ENCODE measurements around the gene CCDC171. TPM values are rescaled to one million over a fixed set of nuclear protein-coding genes. Genes with fewer than 3 reads are reported as not detected.

Gene CCDC171
- total RNA-seq, 2 donors from 2014 or later: 4.3 to 6.4 TPM

DNA sequence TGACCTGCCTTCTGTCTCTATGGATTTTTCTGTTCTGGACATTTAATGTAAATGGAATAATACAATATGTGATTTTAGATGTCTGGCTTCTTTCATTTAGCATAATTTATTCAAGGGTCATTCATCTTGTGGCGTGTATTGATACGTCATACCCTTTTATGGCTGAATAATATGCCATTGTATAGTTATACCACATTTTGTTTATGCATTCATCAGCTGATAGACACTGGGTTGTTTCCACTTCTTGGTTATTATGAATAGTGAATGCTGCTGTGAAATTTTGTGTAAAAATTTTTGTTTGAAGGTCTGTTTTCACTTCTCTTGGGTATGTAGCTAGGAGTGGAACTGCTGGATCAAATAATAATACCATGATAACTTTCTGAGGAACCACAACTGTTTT lies 298.9 kb downstream of the CCDC171 start:
- ATAC-seq (ENCODE audit: insufficient number of reproducible peaks, low FRiP score, low read depth) (no peak), DNase-seq (ENCODE audit: low spot score) (no peak)
- Histone ChIP-seq H3K27me3 (replicated peaks; ENCODE audit: insufficient read depth) (no peaks in the 10 kb centered on the region), H3K4me3 (no peak overlapping the region), H3K27ac (no peak overlapping the region), H3K9me3 (no peaks in the 10 kb centered on the region), H3K4me1 (ENCODE audit: control insufficient read depth in 1 of 2, low read depth in 2 of 2) (no peaks in the 10 kb centered on the region), H3K36me3 (no peaks in the 10 kb centered on the region)
- TF ChIP-seq, protein P1, sequence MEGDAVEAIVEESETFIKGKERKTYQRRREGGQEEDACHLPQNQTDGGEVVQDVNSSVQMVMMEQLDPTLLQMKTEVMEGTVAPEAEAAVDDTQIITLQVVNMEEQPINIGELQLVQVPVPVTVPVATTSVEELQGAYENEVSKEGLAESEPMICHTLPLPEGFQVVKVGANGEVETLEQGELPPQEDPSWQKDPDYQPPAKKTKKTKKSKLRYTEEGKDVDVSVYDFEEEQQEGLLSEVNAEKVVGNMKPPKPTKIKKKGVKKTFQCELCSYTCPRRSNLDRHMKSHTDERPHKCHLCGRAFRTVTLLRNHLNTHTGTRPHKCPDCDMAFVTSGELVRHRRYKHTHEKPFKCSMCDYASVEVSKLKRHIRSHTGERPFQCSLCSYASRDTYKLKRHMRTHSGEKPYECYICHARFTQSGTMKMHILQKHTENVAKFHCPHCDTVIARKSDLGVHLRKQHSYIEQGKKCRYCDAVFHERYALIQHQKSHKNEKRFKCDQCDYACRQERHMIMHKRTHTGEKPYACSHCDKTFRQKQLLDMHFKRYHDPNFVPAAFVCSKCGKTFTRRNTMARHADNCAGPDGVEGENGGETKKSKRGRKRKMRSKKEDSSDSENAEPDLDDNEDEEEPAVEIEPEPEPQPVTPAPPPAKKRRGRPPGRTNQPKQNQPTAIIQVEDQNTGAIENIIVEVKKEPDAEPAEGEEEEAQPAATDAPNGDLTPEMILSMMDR (IDR thresholded peaks at IDR 0.05): no peak

DNA sequence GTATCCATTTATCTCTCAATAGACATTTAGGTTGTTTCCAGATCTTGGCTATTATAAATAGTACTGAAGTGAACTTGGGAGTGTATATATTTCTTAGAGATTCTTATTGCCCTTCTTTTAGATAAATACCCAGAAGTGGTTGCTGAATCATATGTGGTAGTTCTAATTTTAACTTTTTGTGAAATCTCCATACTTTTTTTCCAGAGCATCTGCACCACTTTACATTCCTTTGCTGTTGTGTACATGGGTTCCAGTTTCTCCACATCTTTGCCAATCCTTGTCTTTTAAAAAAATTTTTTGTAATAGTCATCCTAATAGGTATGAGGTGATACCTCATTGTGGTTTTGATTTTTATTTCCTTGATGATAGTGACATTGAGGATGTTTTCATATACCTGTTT lies 303.7 kb downstream of the CCDC171 start:
- Histone ChIP-seq H3K27me3 (replicated peaks; ENCODE audit: insufficient read depth) (no peaks in the 10 kb centered on the region), H3K36me3 (no peaks in the 10 kb centered on the region), H3K27ac (no peak overlapping the region), H3K4me1 (ENCODE audit: control insufficient read depth in 1 of 2, low read depth in 2 of 2) (no peaks in the 10 kb centered on the region), H3K9me3 (no peaks in the 10 kb centered on the region), H3K4me3 (no peak overlapping the region)
- ATAC-seq (ENCODE audit: insufficient number of reproducible peaks, low FRiP score, low read depth): no peak
- TF ChIP-seq, protein P1 (IDR thresholded peaks at IDR 0.05): no peak
- no peak for DNase-seq (ENCODE audit: low spot score)

DNA sequence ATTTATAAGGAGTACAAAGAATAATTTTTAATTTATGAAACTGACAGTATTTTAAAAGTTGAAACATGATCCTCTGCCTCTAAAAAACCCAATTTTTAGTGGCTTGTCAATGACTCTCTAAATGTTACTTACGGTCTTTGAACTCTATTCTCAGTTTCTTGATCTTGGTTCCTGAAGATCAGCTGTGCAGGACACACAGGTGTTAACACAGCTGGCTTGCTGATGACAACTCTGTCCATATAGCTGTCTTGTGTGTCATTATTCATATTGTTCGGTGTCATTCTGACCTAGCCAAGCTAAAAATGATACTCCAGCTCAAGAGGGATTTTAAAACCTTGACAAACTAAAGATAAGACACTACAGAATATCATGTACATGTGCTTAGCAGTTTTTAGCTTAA lies 314.5 kb downstream of the CCDC171 start:
- H3K36me3 ChIP-seq: no peaks in the 10 kb centered on the region
- no peak overlapping the region for H3K27ac ChIP-seq
- TF ChIP-seq, protein P1 (IDR thresholded peaks at IDR 0.05): no peak
- no peak for ATAC-seq (ENCODE audit: insufficient number of reproducible peaks, low FRiP score, low read depth)
- no peaks in the 10 kb centered on the region for H3K9me3 ChIP-seq
- H3K27me3 ChIP-seq (replicated peaks; ENCODE audit: insufficient read depth): no peaks in the 10 kb centered on the region
- H3K4me3 ChIP-seq: no peak overlapping the region
- H3K4me1 ChIP-seq (ENCODE audit: control insufficient read depth in 1 of 2, low read depth in 2 of 2): no peaks in the 10 kb centered on the region
- no peak for DNase-seq (ENCODE audit: low spot score)

DNA sequence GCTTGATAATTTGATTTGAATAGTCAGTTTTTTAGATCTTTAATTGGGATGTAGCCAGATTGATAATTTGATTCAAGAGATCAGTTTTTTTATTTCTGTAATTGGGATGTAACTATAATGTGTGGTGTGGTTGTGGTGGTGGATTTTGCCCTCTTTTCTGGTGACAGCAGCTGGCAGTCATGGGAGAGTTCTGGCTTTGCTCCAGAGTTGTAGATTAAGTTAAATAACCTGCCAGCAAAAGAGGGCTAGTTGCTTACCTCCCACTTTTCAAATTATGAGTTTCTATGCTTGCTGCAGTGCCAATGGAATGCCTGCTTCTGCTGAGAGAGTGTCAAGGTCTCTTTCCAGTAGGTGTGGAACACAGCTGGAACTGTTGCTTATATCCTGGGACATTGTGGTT lies 315.1 kb downstream of the CCDC171 start:
- Histone ChIP-seq H3K4me1 (ENCODE audit: control insufficient read depth in 1 of 2, low read depth in 2 of 2) (no peaks in the 10 kb centered on the region), H3K9me3 (no peaks in the 10 kb centered on the region), H3K36me3 (no peaks in the 10 kb centered on the region), H3K27ac (no peak overlapping the region), H3K27me3 (replicated peaks; ENCODE audit: insufficient read depth) (no peaks in the 10 kb centered on the region), H3K4me3 (no peak overlapping the region)
- ATAC-seq (ENCODE audit: insufficient number of reproducible peaks, low FRiP score, low read depth) (no peak), DNase-seq (ENCODE audit: low spot score) (no peak)
- TF ChIP-seq, protein P1 (IDR thresholded peaks at IDR 0.05): no peak

DNA sequence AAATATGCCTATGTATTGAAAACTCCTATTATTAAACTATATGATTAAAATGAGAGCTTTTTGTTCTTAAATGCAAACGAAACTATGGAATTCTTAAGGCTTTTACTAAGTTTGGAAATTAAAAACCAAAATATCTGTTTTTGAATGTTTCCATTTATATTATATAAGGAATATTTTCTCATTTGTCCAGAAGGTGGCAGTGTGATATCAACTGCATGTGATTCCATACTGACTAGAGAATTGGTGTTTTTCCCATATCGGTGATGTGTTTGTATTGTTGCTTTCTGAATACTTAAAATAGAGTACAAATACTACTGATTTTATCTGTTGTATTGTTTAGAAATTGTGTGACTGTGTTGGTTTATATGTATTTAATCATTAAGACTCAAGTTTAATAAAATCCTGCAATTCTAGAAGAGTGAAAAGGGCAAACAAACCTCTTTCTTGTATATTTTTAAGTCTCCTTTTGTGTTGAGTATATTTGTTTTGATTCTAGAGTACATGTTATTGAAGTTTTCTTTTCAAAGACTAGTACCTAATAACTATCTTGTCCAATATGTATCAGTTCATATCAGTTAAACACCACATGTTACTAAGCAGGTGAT lies 320.8 kb downstream of the CCDC171 start:
- DNase-seq (ENCODE audit: low spot score): no peak
- no peaks in the 10 kb centered on the region for H3K9me3 ChIP-seq
- no peak for ATAC-seq (ENCODE audit: insufficient number of reproducible peaks, low FRiP score, low read depth)
- H3K27ac ChIP-seq: no peak overlapping the region
- TF ChIP-seq, protein P1 (IDR thresholded peaks at IDR 0.05): peak; percentile 53
- H3K36me3 ChIP-seq: no peaks in the 10 kb centered on the region
- no peak overlapping the region for H3K4me3 ChIP-seq
- H3K27me3 ChIP-seq (replicated peaks; ENCODE audit: insufficient read depth): no peaks in the 10 kb centered on the region
- no peaks in the 10 kb centered on the region for H3K4me1 ChIP-seq (ENCODE audit: control insufficient read depth in 1 of 2, low read depth in 2 of 2)
